Measurements from ENCODE around the gene UTS2R.

GRCh38 chr17:82394278-82394677 lies 22.7 kb downstream of the UTS2R start:
- no peak for TF ChIP-seq POLR2A (IDR thresholded peaks at IDR 0.05)
- no peak for TF ChIP-seq CTCF (IDR thresholded peaks at IDR 0.05)
